BE2C (cell line): ENCODE data around the gene HTRA3.

Experiments
- DNase-seq: peaks from one replicate; pipeline ENCODE4 v3.0.0-alpha.2; 2020
- H3K27me3 ChIP-seq: fragments of 250-450 bp; sonication (Bioruptor Pico); 2 replicates; pipeline ENCODE4 v1.5.1; 2020; ENCODE audit warnings: mild to moderate bottlenecking
- H3K36me3 ChIP-seq: fragments of 250-450 bp; sonication (Bioruptor Pico); 2 replicates; pipeline ENCODE4 v1.5.1; 2020; ENCODE audit warnings: mild to moderate bottlenecking
- H3K4me1 ChIP-seq: fragments of 250-450 bp; sonication (Bioruptor Pico); 2 replicates; pipeline ENCODE4 v1.5.1; 2020
- H3K4me3 ChIP-seq: 2 replicates; pipeline ENCODE4 v1.5.1; 2011; ENCODE audit warnings: low read depth, low read length
- H3K9me3 ChIP-seq: fragments of 250-450 bp; sonication (Bioruptor Pico); 2 replicates; pipeline ENCODE4 v1.5.1; 2020
- TF ChIP-seq, protein P1 (sequence below): IDR thresholded peaks from 2 replicates; pipeline ENCODE4 v1.5.1; 2012; ENCODE audit warnings: mild to moderate bottlenecking, low read depth, low read length

The HTRA3 gene

DNA sequence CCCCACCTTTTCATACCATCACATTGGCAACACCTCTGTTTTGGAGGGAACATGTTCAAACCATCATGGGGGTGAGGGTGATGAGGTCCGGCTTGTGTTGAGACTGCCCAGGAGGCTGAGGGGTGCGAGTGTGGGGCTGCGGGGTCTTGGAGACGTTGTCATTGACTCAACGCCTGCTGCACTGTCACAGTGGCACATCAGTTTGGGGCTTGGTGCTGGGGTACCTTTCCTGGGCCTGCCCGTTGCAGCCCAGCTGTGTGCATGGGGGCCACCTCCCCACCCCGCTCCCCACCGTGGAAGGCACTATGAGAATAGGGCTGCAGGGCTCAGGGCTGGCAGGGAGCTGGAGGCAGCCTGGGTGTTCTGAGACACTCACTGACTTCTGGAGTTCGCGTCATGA is 2.3 kb downstream of the HTRA3 start:
- peaks cover 26% of the 10 kb centered on the region for H3K4me1 ChIP-seq
- no peaks in the 10 kb centered on the region for H3K27me3 ChIP-seq
- no peaks in the 10 kb centered on the region for H3K36me3 ChIP-seq
- no peak for DNase-seq
- no peaks in the 10 kb centered on the region for H3K9me3 ChIP-seq
- TF ChIP-seq, protein P1, sequence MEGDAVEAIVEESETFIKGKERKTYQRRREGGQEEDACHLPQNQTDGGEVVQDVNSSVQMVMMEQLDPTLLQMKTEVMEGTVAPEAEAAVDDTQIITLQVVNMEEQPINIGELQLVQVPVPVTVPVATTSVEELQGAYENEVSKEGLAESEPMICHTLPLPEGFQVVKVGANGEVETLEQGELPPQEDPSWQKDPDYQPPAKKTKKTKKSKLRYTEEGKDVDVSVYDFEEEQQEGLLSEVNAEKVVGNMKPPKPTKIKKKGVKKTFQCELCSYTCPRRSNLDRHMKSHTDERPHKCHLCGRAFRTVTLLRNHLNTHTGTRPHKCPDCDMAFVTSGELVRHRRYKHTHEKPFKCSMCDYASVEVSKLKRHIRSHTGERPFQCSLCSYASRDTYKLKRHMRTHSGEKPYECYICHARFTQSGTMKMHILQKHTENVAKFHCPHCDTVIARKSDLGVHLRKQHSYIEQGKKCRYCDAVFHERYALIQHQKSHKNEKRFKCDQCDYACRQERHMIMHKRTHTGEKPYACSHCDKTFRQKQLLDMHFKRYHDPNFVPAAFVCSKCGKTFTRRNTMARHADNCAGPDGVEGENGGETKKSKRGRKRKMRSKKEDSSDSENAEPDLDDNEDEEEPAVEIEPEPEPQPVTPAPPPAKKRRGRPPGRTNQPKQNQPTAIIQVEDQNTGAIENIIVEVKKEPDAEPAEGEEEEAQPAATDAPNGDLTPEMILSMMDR, result no peak
- no peak overlapping the region for H3K4me3 ChIP-seq

DNA sequence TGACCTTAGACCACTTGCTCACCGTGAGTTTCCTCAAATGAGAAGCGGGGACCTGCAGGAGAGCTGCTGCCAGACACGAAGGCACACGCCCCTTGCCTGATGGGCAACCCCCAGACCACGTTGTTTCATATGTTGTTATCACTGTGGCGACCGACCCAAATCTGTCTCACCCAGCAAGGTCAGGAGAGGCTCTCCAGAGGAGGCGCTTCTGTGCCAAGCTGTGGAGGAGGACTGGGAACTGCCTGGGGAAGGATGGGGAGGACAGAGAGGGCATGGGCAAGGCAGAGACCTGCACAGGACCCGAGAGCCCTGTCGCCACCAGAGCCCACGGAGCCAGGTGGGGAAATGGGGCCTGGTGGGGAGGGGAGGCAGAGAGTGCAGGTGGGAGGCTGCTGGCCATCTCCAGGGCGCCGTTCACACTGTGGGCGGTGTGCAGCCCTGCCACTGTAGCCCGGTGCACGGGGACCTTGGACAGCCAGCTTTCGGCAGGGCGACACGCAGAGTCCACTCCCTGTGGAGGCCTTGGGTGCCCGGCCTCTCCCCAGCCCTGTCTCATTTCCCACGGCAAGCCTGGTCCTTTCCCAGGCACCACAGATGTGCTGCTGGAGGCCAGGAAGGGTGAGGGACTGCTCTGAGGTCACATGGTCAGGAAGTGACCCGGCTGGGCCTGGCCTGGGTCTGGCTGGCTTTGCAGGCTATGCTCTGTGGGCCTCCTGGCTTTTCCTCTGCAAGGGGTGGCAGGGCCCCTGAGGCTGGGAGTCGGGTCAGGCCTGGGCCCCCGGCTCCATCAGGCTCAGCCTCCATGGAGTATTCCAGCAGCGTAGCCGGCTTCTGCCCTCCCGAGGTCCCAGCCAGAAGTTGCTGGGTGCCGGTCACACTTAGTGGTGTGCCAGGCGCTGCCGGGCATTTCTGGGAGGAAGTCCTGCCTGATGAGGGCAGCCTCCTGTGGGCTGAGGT is 3.2 kb downstream of the HTRA3 start:
- no peaks in the 10 kb centered on the region for H3K36me3 ChIP-seq
- H3K9me3 ChIP-seq, result no peaks in the 10 kb centered on the region
- no peaks in the 10 kb centered on the region for H3K27me3 ChIP-seq
- H3K4me3 ChIP-seq, result no peak overlapping the region
- TF ChIP-seq, protein P1, result no peak
- DNase-seq, result no peak
- peaks cover 18% of the 10 kb centered on the region for H3K4me1 ChIP-seq

DNA sequence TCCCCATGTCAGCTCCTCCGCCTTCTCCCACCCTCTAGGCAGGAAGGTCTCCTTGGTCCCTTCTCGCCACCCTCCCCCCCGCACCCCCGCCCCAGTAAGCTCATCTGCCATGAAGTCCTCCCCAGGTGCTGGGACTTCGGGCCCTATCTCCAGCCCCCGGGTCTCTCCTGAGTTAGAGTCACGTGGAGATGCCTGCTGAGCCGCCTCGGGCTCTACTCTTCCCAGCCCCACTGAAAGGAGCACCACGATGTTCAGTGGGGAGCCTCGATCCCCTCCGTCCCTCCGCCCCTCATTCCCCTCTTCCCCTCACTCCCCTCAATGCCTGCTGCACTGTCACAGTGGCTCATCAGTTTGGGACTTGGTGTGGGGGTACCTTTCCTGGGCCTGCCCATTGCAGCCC is 3.9 kb downstream of the HTRA3 start:
- no peak overlapping the region for H3K4me3 ChIP-seq
- TF ChIP-seq, protein P1, result no peak
- H3K27me3 ChIP-seq, result no peaks in the 10 kb centered on the region
- peaks cover 18% of the 10 kb centered on the region for H3K4me1 ChIP-seq
- H3K9me3 ChIP-seq, result no peaks in the 10 kb centered on the region
- no peaks in the 10 kb centered on the region for H3K36me3 ChIP-seq
- no peak for DNase-seq

DNA sequence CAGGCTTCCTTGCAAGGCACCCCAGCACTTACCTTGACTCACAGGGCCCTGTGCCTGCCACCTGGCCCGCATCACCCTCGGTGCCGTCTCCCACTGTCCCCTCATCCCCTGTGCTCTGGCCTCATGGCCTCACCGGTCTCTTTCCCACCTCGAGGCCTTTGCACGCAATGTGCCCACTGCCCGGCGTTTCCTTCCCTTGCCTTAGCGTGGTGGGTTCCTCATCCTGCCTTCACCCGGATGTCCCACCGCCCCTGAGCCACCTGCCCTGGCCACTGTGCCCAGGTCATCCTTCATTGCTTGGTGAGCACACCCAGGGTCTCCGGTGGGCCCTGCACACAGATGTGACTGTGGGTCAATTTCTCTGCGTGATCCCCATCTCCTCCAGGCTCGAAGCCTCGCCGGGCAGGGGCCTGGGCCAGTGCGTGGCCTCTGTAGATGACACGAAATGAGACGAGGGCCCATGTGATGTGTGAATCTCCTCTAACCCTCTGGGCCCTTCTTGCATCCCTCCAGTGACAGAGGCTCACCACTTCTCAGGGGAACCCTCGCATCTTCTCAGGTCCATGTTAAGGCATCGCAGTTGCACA is 4.6 kb downstream of the HTRA3 start:
- H3K9me3 ChIP-seq, result no peaks in the 10 kb centered on the region
- no peaks in the 10 kb centered on the region for H3K27me3 ChIP-seq
- no peak overlapping the region for H3K4me3 ChIP-seq
- TF ChIP-seq, protein P1, result no peak
- DNase-seq, result no peak
- no peaks in the 10 kb centered on the region for H3K36me3 ChIP-seq
- H3K4me1 ChIP-seq, result peaks cover 18% of the 10 kb centered on the region

DNA sequence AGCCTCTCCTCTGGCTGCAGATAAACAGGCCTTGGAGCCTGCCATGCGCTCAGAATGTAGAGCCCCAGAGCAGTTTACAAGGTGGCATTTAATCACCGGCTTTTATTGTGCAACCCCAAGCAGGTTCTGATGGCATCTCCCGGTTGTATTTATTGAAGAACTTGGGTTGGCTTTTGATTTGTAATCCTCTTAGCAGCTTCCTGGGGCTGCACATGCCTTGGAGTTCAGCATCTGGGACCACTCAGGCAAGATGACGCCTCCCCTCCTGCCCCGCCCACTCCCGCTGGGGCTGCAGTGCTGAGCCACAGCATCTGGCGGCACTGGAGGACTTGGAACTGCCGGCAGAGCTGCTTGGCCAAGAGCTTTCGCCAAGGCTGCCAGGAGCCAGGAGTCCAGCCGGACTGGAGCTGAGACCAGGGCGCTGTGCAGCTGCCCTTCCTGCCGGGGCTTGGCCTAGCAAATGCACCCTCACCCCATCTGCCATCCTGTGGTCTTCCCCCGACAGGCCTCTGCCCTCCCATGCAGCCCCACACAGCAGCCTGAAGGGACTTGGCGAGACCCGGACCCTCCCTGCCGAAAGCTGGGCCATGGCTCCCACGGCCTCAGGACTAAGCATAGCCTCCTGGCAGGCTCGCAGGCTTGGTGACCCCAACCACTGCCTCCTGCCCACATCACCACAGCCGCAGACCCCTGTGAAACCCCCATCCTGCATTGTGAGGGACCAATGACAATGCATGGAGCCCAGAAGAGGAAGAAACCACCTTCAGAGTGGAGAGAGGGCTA is 5.4 kb downstream of the HTRA3 start:
- Histone ChIP-seq H3K4me1 (peaks cover 18% of the 10 kb centered on the region), H3K36me3 (no peaks in the 10 kb centered on the region), H3K9me3 (no peaks in the 10 kb centered on the region), H3K4me3 (no peak overlapping the region), H3K27me3 (no peaks in the 10 kb centered on the region)
- TF ChIP-seq, protein P1, result peak; percentile 57
- peak; percentile 94 for DNase-seq
